PFSK-1 (cell line): Measurements from ENCODE around the gene CDH7.

Experiments used
- FOXP2 ChIP-seq: optimal IDR thresholded peaks from 2 replicates; pipeline ENCODE3; 2011; ENCODE audit warnings: borderline replicate concordance, control low read depth, inconsistent platforms; ENCODE audit not compliant: insufficient read depth; ENCODE audit errors: extremely low read length, extremely low read depth
- POLR2AphosphoS5 ChIP-seq: IDR thresholded peaks from 2 replicates; pipeline ENCODE4 v1.6.1; 2012; ENCODE audit warnings: low read depth, mild to moderate bottlenecking, control low read depth, low read length, moderate library complexity
- SIN3A ChIP-seq: IDR thresholded peaks from 2 replicates; pipeline ENCODE4 v1.6.1; 2012; ENCODE audit warnings: mild to moderate bottlenecking, low read length, moderate library complexity, borderline replicate concordance; ENCODE audit not compliant: insufficient read depth
- TAF1 ChIP-seq: IDR thresholded peaks from 2 replicates; pipeline ENCODE4 v1.6.1; 2012; ENCODE audit warnings: low read length, control low read depth, borderline replicate concordance; ENCODE audit not compliant: insufficient read depth
- TF ChIP-seq, protein P1 (sequence below), 2 experiments: IDR thresholded peaks; 2 replicates each; pipeline versions ENCODE4 v1.6.1 to v1.8.0; 2011 to 2012; ENCODE audit warnings: low read depth in 2 of 2, low read length in 2 of 2, control low read depth in 1 of 2, inconsistent platforms in 1 of 2, mild to moderate bottlenecking in 1 of 2, moderate library complexity in 1 of 2; ENCODE audit not compliant: insufficient read depth in 1 of 2

Gene CDH7

DNA sequence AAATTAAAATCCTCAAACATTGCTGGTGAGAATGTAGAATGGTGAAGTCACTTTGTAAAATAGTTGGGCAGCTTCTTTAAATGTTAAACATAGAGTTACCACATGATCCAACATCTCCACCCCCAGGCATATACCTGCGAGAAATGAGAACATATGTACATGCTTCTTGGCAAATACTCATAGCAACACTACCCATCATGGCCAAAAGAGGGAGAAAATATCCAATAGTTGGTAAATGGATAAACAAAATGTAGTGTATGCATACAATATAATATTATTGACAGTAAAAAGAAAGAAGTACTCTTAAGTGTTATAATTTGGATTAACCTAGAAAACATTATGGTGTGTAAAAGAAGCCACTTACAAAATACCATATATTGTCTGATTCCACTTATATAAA is 185.9 kb downstream of the CDH7 start:
- TF ChIP-seq SIN3A, result no peak
- TF ChIP-seq, protein P1, sequence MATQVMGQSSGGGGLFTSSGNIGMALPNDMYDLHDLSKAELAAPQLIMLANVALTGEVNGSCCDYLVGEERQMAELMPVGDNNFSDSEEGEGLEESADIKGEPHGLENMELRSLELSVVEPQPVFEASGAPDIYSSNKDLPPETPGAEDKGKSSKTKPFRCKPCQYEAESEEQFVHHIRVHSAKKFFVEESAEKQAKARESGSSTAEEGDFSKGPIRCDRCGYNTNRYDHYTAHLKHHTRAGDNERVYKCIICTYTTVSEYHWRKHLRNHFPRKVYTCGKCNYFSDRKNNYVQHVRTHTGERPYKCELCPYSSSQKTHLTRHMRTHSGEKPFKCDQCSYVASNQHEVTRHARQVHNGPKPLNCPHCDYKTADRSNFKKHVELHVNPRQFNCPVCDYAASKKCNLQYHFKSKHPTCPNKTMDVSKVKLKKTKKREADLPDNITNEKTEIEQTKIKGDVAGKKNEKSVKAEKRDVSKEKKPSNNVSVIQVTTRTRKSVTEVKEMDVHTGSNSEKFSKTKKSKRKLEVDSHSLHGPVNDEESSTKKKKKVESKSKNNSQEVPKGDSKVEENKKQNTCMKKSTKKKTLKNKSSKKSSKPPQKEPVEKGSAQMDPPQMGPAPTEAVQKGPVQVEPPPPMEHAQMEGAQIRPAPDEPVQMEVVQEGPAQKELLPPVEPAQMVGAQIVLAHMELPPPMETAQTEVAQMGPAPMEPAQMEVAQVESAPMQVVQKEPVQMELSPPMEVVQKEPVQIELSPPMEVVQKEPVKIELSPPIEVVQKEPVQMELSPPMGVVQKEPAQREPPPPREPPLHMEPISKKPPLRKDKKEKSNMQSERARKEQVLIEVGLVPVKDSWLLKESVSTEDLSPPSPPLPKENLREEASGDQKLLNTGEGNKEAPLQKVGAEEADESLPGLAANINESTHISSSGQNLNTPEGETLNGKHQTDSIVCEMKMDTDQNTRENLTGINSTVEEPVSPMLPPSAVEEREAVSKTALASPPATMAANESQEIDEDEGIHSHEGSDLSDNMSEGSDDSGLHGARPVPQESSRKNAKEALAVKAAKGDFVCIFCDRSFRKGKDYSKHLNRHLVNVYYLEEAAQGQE (IDR thresholded peaks at IDR 0.05; ENCODE audit: insufficient read depth in 1 of 2, low read depth in 2 of 2, low read length in 2 of 2), result no peak
- no peak for TF ChIP-seq FOXP2
- TF ChIP-seq POLR2AphosphoS5, result no peak
- no peak for TF ChIP-seq TAF1

DNA sequence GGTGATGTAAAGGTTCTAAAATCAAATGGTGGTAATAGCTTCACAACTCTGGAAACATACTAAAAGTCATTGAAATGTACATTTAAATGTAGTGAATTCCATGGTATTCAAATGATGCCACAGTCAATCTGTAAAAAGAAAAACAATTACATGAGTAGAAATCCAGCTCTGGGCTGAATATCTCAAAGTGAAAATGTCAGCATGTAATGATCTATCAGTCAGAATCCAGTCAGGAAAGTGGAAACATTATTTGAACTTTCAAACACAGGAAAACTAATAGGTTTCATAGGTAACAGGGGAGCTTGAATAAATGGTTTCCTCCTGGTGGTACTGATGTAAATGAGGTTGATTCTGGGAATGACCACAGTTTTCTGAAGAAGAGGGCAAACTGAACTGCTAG is 186.4 kb downstream of the CDH7 start:
- no peak for TF ChIP-seq TAF1
- no peak for TF ChIP-seq SIN3A
- TF ChIP-seq, protein P1 (IDR thresholded peaks at IDR 0.05; ENCODE audit: insufficient read depth in 1 of 2, low read depth in 2 of 2, low read length in 2 of 2), result no peak
- no peak for TF ChIP-seq FOXP2
- no peak for TF ChIP-seq POLR2AphosphoS5

DNA sequence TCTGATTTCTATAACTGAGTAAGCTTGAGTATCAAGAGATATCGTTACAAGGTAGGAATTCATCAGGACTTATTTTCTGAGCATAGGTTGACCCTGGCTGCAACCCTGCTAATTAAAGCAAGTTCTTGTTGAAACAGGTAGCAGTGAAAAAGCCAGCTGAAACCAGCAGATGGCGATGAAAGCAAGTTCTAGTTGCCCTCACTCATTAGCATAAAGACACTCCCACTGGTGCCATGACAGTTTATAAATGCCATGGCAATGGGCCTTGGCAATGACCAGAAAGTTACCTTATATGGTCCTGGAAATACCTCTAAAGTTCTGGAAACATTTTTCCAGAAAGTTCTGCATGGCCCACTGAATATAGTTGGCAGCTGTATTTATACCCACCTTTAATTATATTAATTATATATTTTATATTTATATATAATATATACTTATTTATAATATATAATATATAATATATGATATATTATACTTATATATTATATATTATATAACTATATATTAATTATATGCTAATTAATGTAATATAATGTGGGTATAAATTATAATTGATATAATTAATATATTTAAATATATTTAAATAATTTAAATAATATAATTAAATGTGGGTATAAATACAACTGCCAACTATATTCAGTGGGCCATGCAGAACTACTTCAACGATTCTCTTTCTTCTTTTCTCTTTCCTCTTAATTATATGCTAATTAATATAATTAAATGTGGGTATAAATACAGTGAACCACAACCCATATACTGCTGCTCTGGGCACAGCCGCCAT is 188.0 kb downstream of the CDH7 start:
- no peak for TF ChIP-seq POLR2AphosphoS5
- TF ChIP-seq, protein P1 (IDR thresholded peaks at IDR 0.05; ENCODE audit: insufficient read depth in 1 of 2, low read depth in 2 of 2, low read length in 2 of 2), result no peak
- TF ChIP-seq SIN3A, result no peak
- TF ChIP-seq TAF1, result no peak
- no peak for TF ChIP-seq FOXP2
